Ovary (tissue), 3 donors: Measurements from ENCODE around the gene EMC8.

ENCODE experiments used
- CTCF ChIP-seq, 3 donors: fragments of 450-650 bp in 2 of 3; fragments of 200-600 bp in 1 of 3; IDR thresholded peaks; one replicate each; pipeline versions ENCODE4 v1.5.1 to v1.8.0; 2016 to 2022; ENCODE audit warnings: antibody characterized with exemption in 3 of 3, mild to moderate bottlenecking in 1 of 3
- POLR2A ChIP-seq: fragments of 450-650 bp; IDR thresholded peaks from one replicate; pipeline ENCODE4 v1.6.1; 2017; ENCODE audit warnings: antibody characterized with exemption, mild to moderate bottlenecking, moderate library complexity
- donor health status: DM: no; HTN: no; CAD: no.

GRCh38 chr16:85842435-85842834 lies 43.1 kb upstream of the EMC8 start:
- TF ChIP-seq CTCF (IDR thresholded peaks at IDR 0.05) (no peak), POLR2A (no peak)
